Thoracic aorta (tissue), 2 donors: ENCODE measurements around the gene TECRL. TPM values are rescaled to one million over a fixed set of nuclear protein-coding genes. Genes with fewer than 3 reads are reported as not detected.

Source experiments
- ATAC-seq: fragments of 150-250 bp; one replicate; pipeline ENCODE4 v1.8.0; 2017; ENCODE audit warnings: low read depth; ENCODE audit not compliant: insufficient number of reproducible peaks, low FRiP score
- DNase-seq: peaks from one replicate; pipeline ENCODE4 v3.0.0-alpha.2; 2020; ENCODE audit warnings: low spot score
- H3K27ac ChIP-seq, 2 donors: fragments of 200-600 bp; sonication (generic); 1 replicate in 1 of 2; 2 replicates in 1 of 2; pipeline ENCODE4 v1.5.1; 2016; ENCODE audit warnings: mild to moderate bottlenecking in 2 of 2, moderate library complexity in 2 of 2
- H3K27me3 ChIP-seq: fragments of 200-600 bp; sonication (generic); replicated peaks from 2 replicates; pipeline ENCODE4 v1.6.0; 2016; ENCODE audit warnings: mild to moderate bottlenecking; ENCODE audit not compliant: insufficient read depth
- H3K36me3 ChIP-seq: fragments of 200-600 bp; sonication (generic); one replicate; pipeline ENCODE4 v1.5.1; 2016
- H3K4me1 ChIP-seq, 2 donors: fragments of 200-600 bp; sonication (generic); 1 replicate in 1 of 2; 2 replicates in 1 of 2; pipeline versions ENCODE4 v1.5.1 to v1.6.0; 2016; ENCODE audit warnings: low read depth in 2 of 2, mild to moderate bottlenecking in 1 of 2; ENCODE audit not compliant: control insufficient read depth in 1 of 2
- H3K4me3 ChIP-seq: fragments of 200-600 bp; sonication (generic); 2 replicates; pipeline ENCODE4 v1.5.1; 2016; ENCODE audit warnings: mild to moderate bottlenecking
- H3K9me3 ChIP-seq: fragments of 200-600 bp; sonication (generic); 2 replicates; pipeline ENCODE4 v1.5.1; 2016
- total RNA-seq, 2 donors: library from RNA; depleted of rRNA; stranded (reverse); fragments of >200 nt; gene quantifications; one replicate each; pipeline versions ENCODE4 v1.1.0 to v1.2.3, GENCODE V29; 2016
- TF ChIP-seq, protein P1 (sequence below): fragments of 200-600 bp; sonication (generic); IDR thresholded peaks from one replicate; pipeline ENCODE4 v1.5.1; 2019; ENCODE audit warnings: antibody characterized with exemption

Gene TECRL, protein sequence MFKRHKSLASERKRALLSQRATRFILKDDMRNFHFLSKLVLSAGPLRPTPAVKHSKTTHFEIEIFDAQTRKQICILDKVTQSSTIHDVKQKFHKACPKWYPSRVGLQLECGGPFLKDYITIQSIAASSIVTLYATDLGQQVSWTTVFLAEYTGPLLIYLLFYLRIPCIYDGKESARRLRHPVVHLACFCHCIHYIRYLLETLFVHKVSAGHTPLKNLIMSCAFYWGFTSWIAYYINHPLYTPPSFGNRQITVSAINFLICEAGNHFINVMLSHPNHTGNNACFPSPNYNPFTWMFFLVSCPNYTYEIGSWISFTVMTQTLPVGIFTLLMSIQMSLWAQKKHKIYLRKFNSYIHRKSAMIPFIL
- total RNA-seq, result not detected

DNA sequence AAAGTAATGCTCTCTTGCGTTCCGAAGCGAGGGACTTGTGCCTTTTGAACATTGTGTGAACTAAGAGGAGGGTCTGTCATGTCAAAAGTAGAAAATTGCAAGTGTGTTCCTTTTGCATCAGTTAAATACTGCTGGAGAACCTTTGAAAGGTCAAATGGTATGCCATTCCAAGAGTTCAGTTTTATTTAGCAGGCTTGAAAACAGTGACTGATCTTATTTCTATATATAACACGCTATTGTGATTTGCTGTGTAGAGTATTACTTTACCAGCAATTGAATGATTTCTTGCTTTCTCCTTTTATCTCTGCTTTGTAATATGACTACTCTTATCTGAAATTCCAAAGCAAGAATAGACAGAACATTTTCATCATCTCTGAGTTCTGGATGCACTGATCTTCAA lies at the start of gene TECRL:
TSS of gene TECRL (minus strand) at position 151 of the 400 bp plus-strand sequence. CDS start at position 52, 99 bp downstream.
- H3K9me3 ChIP-seq, result no peaks in the 10 kb centered on the region
- H3K36me3 ChIP-seq, result no peaks in the 10 kb centered on the region
- H3K27me3 ChIP-seq, result no peaks in the 10 kb centered on the region
- H3K4me3 ChIP-seq, result no peak within 1 kb of the TSS
- TF ChIP-seq, protein P1, sequence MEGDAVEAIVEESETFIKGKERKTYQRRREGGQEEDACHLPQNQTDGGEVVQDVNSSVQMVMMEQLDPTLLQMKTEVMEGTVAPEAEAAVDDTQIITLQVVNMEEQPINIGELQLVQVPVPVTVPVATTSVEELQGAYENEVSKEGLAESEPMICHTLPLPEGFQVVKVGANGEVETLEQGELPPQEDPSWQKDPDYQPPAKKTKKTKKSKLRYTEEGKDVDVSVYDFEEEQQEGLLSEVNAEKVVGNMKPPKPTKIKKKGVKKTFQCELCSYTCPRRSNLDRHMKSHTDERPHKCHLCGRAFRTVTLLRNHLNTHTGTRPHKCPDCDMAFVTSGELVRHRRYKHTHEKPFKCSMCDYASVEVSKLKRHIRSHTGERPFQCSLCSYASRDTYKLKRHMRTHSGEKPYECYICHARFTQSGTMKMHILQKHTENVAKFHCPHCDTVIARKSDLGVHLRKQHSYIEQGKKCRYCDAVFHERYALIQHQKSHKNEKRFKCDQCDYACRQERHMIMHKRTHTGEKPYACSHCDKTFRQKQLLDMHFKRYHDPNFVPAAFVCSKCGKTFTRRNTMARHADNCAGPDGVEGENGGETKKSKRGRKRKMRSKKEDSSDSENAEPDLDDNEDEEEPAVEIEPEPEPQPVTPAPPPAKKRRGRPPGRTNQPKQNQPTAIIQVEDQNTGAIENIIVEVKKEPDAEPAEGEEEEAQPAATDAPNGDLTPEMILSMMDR, result no peak
- DNase-seq, result no peak
- no peaks in the 10 kb centered on the region for H3K4me1 ChIP-seq
- H3K27ac ChIP-seq, result no peak within 1 kb of the TSS
- ATAC-seq, result no peak

DNA sequence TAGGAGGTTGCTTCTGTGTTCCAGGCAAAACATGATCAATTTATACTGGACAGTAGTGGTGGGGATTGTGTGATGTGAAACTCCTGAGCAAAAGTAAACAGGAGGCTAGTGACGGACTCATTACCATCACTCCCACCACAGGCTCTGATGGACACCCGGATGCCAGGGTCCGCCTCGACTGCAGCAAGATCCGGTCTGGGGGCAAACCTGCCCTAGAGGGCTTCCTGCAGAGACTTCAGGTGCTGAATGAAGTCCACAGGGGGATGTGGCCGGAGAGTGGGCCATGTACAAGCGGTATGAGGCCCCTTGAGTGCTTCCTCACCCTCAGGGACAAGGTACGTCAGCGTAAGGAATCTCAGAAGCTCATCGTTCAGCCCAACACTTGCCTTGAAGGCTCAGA lies 23.4 kb upstream of the TECRL start:
- Histone ChIP-seq H3K4me1 (no peaks in the 10 kb centered on the region), H3K27me3 (no peaks in the 10 kb centered on the region)
- ATAC-seq, result no peak

DNA sequence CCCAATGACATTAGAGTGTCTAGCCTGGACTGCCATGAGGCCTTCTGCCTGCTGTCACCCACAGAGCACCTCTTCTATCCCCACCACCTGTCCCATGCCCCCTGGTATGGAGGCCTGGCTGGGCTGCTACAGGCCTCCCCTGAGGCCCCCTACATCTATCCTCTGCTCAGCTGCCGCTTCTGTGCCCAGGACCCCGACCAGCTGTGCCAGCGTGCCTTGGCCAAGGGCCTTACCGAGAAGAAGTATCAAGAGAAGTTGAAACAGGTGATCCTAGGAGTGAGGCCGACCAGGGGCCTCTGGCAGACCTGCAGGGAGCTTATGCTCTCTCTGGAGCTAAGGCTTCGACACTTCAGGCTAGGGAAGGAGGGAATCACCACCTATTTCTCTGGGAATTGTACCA lies 21.7 kb upstream of the TECRL start:
- DNase-seq (no peak), ATAC-seq (no peak)
- Histone ChIP-seq H3K27me3 (no peaks in the 10 kb centered on the region), H3K27ac (no peak overlapping the region), H3K4me3 (no peak overlapping the region), H3K9me3 (no peaks in the 10 kb centered on the region), H3K4me1 (no peaks in the 10 kb centered on the region), H3K36me3 (no peaks in the 10 kb centered on the region)
- TF ChIP-seq, protein P1, result no peak

More for the DNA sequence above, 23.4 kb upstream of the TECRL start:
- no peak overlapping the region for H3K4me3 ChIP-seq
- H3K36me3 ChIP-seq, result no peaks in the 10 kb centered on the region
- no peak for DNase-seq
- H3K9me3 ChIP-seq, result no peaks in the 10 kb centered on the region
- no peak overlapping the region for H3K27ac ChIP-seq
- TF ChIP-seq, protein P1, result no peak

DNA sequence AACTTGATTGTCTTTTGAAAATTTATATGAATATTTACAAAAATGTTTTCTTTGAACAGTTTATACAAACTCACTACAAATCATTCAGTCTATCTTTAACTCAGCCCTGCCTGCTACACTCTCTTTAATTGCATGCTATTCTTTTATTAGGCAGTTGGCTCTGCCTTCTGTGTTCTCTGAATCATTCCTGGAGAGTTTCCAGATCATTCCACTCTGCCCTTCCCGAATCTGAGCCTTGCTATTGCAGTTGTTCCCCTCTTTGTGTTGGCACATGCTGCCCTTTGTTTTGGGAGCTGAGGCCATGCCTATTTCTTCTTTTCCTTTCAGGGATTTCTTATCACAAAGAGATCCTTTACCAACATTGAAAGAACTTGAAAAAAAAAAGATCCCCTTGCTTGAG lies 8.7 kb upstream of the TECRL start:
- no peak for DNase-seq
- Histone ChIP-seq H3K4me3 (no peak overlapping the region), H3K9me3 (no peaks in the 10 kb centered on the region), H3K4me1 (no peaks in the 10 kb centered on the region), H3K27me3 (no peaks in the 10 kb centered on the region), H3K27ac (no peak overlapping the region), H3K36me3 (no peaks in the 10 kb centered on the region)
- peak; percentile 76 for ATAC-seq
- TF ChIP-seq, protein P1, result no peak

DNA sequence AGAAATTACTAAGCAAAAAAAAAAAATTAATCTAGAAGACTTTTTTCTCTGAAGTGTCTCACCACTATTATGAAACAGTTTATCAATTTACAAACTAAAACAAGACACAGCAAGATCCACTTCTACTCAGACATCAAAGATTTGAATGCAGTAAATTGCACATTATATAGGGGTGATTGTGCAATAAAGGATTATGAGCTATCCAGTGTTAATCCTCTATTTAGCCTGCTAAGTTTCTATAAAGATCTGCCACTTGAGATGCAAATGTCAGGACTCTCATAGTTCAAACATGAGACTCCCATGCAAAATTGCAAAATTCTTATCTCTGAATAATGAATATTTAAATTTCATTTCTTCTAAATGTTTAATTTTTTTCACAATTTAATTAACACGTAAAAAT lies 2.2 kb downstream of the TECRL start:
- Histone ChIP-seq H3K9me3 (no peaks in the 10 kb centered on the region), H3K36me3 (no peaks in the 10 kb centered on the region), H3K4me1 (no peaks in the 10 kb centered on the region), H3K27ac (no peak overlapping the region), H3K4me3 (no peak overlapping the region), H3K27me3 (no peaks in the 10 kb centered on the region)
- ATAC-seq, result no peak
- TF ChIP-seq, protein P1, result no peak
- no peak for DNase-seq
